ENCODE measurements around the gene OCA2.
A peak's percentile ranks its signal among the peaks of the same experiment; 100 is the strongest.
"Not testable (repeated sequence)": the region's sequence is repeated elsewhere in the genome, so short reads cannot be mapped to it uniquely, and the experiment has no call there.

OCA2 gene

GRCh38 chr15:28098766-28099554 is at the start of gene OCA2:
TSS of gene OCA2 (minus strand) at chr15:28099315. CDS start at chr15:28081874, 17,441 bp downstream.
- no peak for DNase-seq

- DNase-seq: no peak
These were observed 48.7 kb upstream of the OCA2 start for GRCh38 chr15:28147801-28148200.

- DNase-seq: not testable (repeated sequence)
These were observed 46.3 kb upstream of the OCA2 start for GRCh38 chr15:28145419-28145818.

GRCh38 chr15:28140062-28140461 is 40.9 kb upstream of the OCA2 start:
- no peak for DNase-seq

GRCh38 chr15:28137408-28138039 is 38.4 kb upstream of the OCA2 start:
- DNase-seq: not testable (repeated sequence)

- not testable (repeated sequence) for DNase-seq
These were observed 37.3 kb upstream of the OCA2 start for GRCh38 chr15:28136236-28136904.

GRCh38 chr15:28133281-28133680 is 34.2 kb upstream of the OCA2 start:
- no peak for DNase-seq

- no peak for DNase-seq
These were observed 33.6 kb upstream of the OCA2 start for GRCh38 chr15:28132524-28133275.

- DNase-seq: no peak
These were observed 32.8 kb upstream of the OCA2 start for GRCh38 chr15:28131946-28132345.

GRCh38 chr15:28131400-28131799 is 32.3 kb upstream of the OCA2 start:
- DNase-seq: no peak

- no peak for DNase-seq
These were observed 31.5 kb upstream of the OCA2 start for GRCh38 chr15:28130651-28131050.

- no peak for DNase-seq
These were observed 30.2 kb upstream of the OCA2 start for GRCh38 chr15:28129231-28129848.

GRCh38 chr15:28128031-28128430 is 28.9 kb upstream of the OCA2 start:
- DNase-seq: no peak

- no peak for DNase-seq
These were observed 27.9 kb upstream of the OCA2 start for GRCh38 chr15:28127036-28127435.

- peak; percentile 8 for DNase-seq
These were observed 26.8 kb upstream of the OCA2 start for GRCh38 chr15:28125673-28126651.

- no peak for DNase-seq
These were observed 25.7 kb upstream of the OCA2 start for GRCh38 chr15:28124841-28125240.

- peak; percentile 20 for DNase-seq
These were observed 24.4 kb upstream of the OCA2 start for GRCh38 chr15:28123408-28124023.

GRCh38 chr15:28122038-28122949 is 23.2 kb upstream of the OCA2 start:
- DNase-seq: no peak

GRCh38 chr15:28121577-28121976 is 22.5 kb upstream of the OCA2 start:
- DNase-seq: not testable (repeated sequence)

GRCh38 chr15:28120359-28120640 is 21.2 kb upstream of the OCA2 start:
- DNase-seq: no peak
